GM23338 (cell line): ENCODE data around the gene ELANE. TPM values are rescaled to one million over a fixed set of nuclear protein-coding genes. Genes with fewer than 3 reads are reported as not detected.

ENCODE experiments used
- ATAC-seq: fragments of 200-7000 bp; cut with Tn5 transposase; 3 replicates; pipeline ENCODE4 v1.9.1; 2020
- DNase-seq: peaks from one replicate; pipeline ENCODE4 v3.0.0-alpha.2; 2015; ENCODE audit warnings: low spot score
- H2AFZ ChIP-seq: fragments of 200-600 bp; sonication (generic); 2 replicates; pipeline ENCODE4 v1.8.0; 2016; ENCODE audit warnings: antibody characterized with exemption, mild to moderate bottlenecking, moderate library complexity
- H3F3A ChIP-seq: fragments of 200-600 bp; sonication (generic); replicated peaks from 2 replicates; pipeline ENCODE4 v1.8.0; 2017; ENCODE audit warnings: antibody characterized with exemption, mixed run types, low read depth
- H3K27ac ChIP-seq: fragments of 200-600 bp; sonication (generic); 2 replicates; pipeline ENCODE4 v1.6.1; 2016; ENCODE audit warnings: low read depth
- H3K27me3 ChIP-seq: fragments of 200-600 bp; sonication (generic); 2 replicates; pipeline ENCODE4 v1.8.0; 2016; ENCODE audit warnings: mild to moderate bottlenecking, mixed run types, moderate library complexity; ENCODE audit not compliant: insufficient read depth
- H3K36me3 ChIP-seq: fragments of 200-600 bp; sonication (generic); 2 replicates; pipeline ENCODE4 v1.8.0; 2016; ENCODE audit warnings: mild to moderate bottlenecking; ENCODE audit not compliant: insufficient read depth
- H3K4me1 ChIP-seq: fragments of 200-600 bp; sonication (generic); 2 replicates; pipeline ENCODE4 v1.8.0; 2016; ENCODE audit warnings: mild to moderate bottlenecking, moderate library complexity; ENCODE audit not compliant: insufficient read depth
- H3K4me2 ChIP-seq: fragments of 200-600 bp; sonication (generic); 2 replicates; pipeline ENCODE4 v1.7.1; 2017; ENCODE audit warnings: mixed run types
- H3K4me3 ChIP-seq: fragments of 200-600 bp; sonication (generic); 2 replicates; pipeline ENCODE4 v1.6.1; 2016; ENCODE audit warnings: mixed run types
- H3K79me2 ChIP-seq: fragments of 200-600 bp; sonication (generic); replicated peaks from 2 replicates; pipeline ENCODE4 v1.8.0; 2017; ENCODE audit warnings: mild to moderate bottlenecking; ENCODE audit not compliant: insufficient read depth
- H3K9me2 ChIP-seq: fragments of 200-600 bp; sonication (generic); 2 replicates; pipeline ENCODE4 v1.8.0; 2017; ENCODE audit not compliant: insufficient read depth
- H4K20me1 ChIP-seq: fragments of 200-600 bp; sonication (generic); replicated peaks from 2 replicates; pipeline ENCODE4 v1.8.0; 2017; ENCODE audit warnings: mild to moderate bottlenecking; ENCODE audit not compliant: insufficient read depth
- H3K27ac Mint-ChIP-seq: 2 replicates; pipeline ENCODE4 v1.8.0; 2020; ENCODE audit warnings: inconsistent platforms, mild to moderate bottlenecking, moderate library complexity, mixed read lengths
- H3K27me3 Mint-ChIP-seq: 3 replicates; pipeline ENCODE4 v1.8.0; 2022; ENCODE audit warnings: low read depth, mild to moderate bottlenecking, moderate library complexity, mixed read lengths, inconsistent platforms; ENCODE audit not compliant: insufficient read depth, poor library complexity
- H3K36me3 Mint-ChIP-seq: 3 replicates; pipeline ENCODE4 v1.8.0; 2021; ENCODE audit warnings: low read depth, mild to moderate bottlenecking, inconsistent platforms, moderate library complexity, mixed read lengths
- H3K4me1 Mint-ChIP-seq: 3 replicates; pipeline ENCODE4 v1.8.0; 2020; ENCODE audit warnings: mild to moderate bottlenecking, inconsistent platforms, mixed read lengths
- H3K4me3 Mint-ChIP-seq: 3 replicates; pipeline ENCODE4 v1.8.0; 2021; ENCODE audit warnings: moderate library complexity, mild to moderate bottlenecking, inconsistent platforms, mixed read lengths
- H3K9me3 Mint-ChIP-seq: 3 replicates; pipeline ENCODE4 v1.8.0; 2020; ENCODE audit warnings: moderate library complexity, mild to moderate bottlenecking, inconsistent platforms, mixed read lengths
- CREB1 ChIP-seq: fragments of 250-450 bp; sonication (Bioruptor Pico); IDR thresholded peaks from 2 replicates; pipeline ENCODE4 v1.5.0; 2020; ENCODE audit warnings: low read depth, mild to moderate bottlenecking, moderate library complexity
- CTCF ChIP-seq, 2 experiments: fragments of 200-600 bp in 1 of 2; sonication (generic) in 1 of 2; conservative IDR thresholded peaks; 2 replicates each; pipeline versions ENCODE4 v1.5.1 to v1.6.1; 2016 to 2017; ENCODE audit warnings: antibody characterized with exemption in 2 of 2, low read depth in 2 of 2, mild to moderate bottlenecking in 2 of 2, moderate library complexity in 1 of 2
- ETS1 ChIP-seq: IDR thresholded peaks from 2 replicates; pipeline ENCODE4 v1.6.1; 2016; ENCODE audit warnings: antibody characterized with exemption
- EZH2 ChIP-seq: fragments of 200-600 bp; sonication (generic); IDR thresholded peaks from one replicate; pipeline ENCODE4 v1.8.0; 2017; ENCODE audit warnings: antibody characterized with exemption, mild to moderate bottlenecking, low read depth; ENCODE audit not compliant: unreplicated experiment
- EZH2phosphoT487 ChIP-seq: fragments of 200-600 bp; sonication (generic); IDR thresholded peaks from one replicate; pipeline ENCODE4 v1.8.1; 2018; ENCODE audit warnings: antibody characterized with exemption; ENCODE audit not compliant: unreplicated experiment
- JUNB ChIP-seq: IDR thresholded peaks from one replicate; pipeline ENCODE4 v1.6.1; 2016; ENCODE audit warnings: antibody characterized with exemption; ENCODE audit not compliant: unreplicated experiment
- NANOG ChIP-seq: IDR thresholded peaks from 2 replicates; pipeline ENCODE4 v1.6.1; 2016; ENCODE audit warnings: antibody characterized with exemption, borderline replicate concordance
- REST ChIP-seq: IDR thresholded peaks from one replicate; pipeline ENCODE4 v1.6.1; 2018; ENCODE audit warnings: antibody characterized with exemption; ENCODE audit not compliant: unreplicated experiment
- STAT1 ChIP-seq: IDR thresholded peaks from one replicate; pipeline ENCODE4 v1.6.1; 2016; ENCODE audit warnings: antibody characterized with exemption; ENCODE audit not compliant: unreplicated experiment
- ZNF114 ChIP-seq: fragments of 250-450 bp; sonication (Bioruptor Pico); IDR thresholded peaks from 2 replicates; pipeline ENCODE4 v1.5.0; 2020; ENCODE audit warnings: mild to moderate bottlenecking, moderate library complexity
- ZNF331 ChIP-seq: fragments of 250-450 bp; sonication (Bioruptor Pico); IDR thresholded peaks from 2 replicates; pipeline ENCODE4 v1.5.0; 2020; ENCODE audit warnings: low read depth, mild to moderate bottlenecking, moderate library complexity
- ZNF462 ChIP-seq: fragments of 250-450 bp; sonication (Bioruptor Pico); IDR thresholded peaks from 2 replicates; pipeline ENCODE4 v1.5.0; 2020; ENCODE audit warnings: mild to moderate bottlenecking, moderate library complexity
- polyA plus RNA-seq: library from polyadenylated mRNA; unstranded; fragments of >200 nt; fragmentation: Nextera tagmentation; extraction: Ambion mirVana; gene quantifications from 2 replicates; pipeline ENCODE4 v1.2.1, GENCODE V29; 2016
- total RNA-seq: library from RNA; depleted of rRNA; stranded (reverse); fragments of >200 nt; shearing (Covaris generic); gene quantifications from 2 replicates; pipeline ENCODE4 v1.2.3, GENCODE V29; 2014

Gene ELANE
- total and polyA plus RNA-seq, 2 experiments from 2014 or later = not detected

- H3K4me2 ChIP-seq = peak overlapping the region; percentile 65
- H3K4me1 Mint-ChIP-seq = peaks cover 2% of the 10 kb centered on the region; the same call in 1 of the 3 replicates
Measured at GRCh38 chr19:843836-844545, 8.1 kb upstream of the ELANE start.

More at GRCh38 chr19:843836-844545, 8.1 kb upstream of the ELANE start:
- Histone ChIP-seq H3F3A (peaks cover 5% of the 10 kb centered on the region; the same call in 1 of the 2 replicates), H3K79me2 (no peaks in the 10 kb centered on the region), H4K20me1 (no peaks in the 10 kb centered on the region), H3K27me3 (peaks cover 27% of the 10 kb centered on the region), H3K27ac (no peak overlapping the region), H3K9me2 (no peaks in the 10 kb centered on the region), H2AFZ (peak overlapping the region; percentile 76; the same call in 1 of the 2 replicates), H3K4me1 (no peaks in the 10 kb centered on the region), H3K36me3 (no peaks in the 10 kb centered on the region), H3K4me3 (peak overlapping the region; percentile 49)
- peaks cover 4% of the 10 kb centered on the region; the same call in 2 of the 3 replicates for H3K9me3 Mint-ChIP-seq
- peak; percentile 15 for ATAC-seq
- TF ChIP-seq CTCF (conservative IDR thresholded peaks at IDR 0.05; ENCODE audit: low read depth in 2 of 2) (no peak), ZNF462 (CRISPR knock-in tag) (no peak), EZH2 (no peak), ETS1 (no peak), NANOG (no peak), STAT1 (no peak), JUNB (no peak), ZNF331 (no peak), REST (no peak), ZNF114 (CRISPR knock-in tag) (no peak), CREB1 (CRISPR knock-in tag) (no peak), EZH2phosphoT487 (no peak)
- peaks cover 33% of the 10 kb centered on the region for H3K27me3 Mint-ChIP-seq
- no peak overlapping the region for H3K27ac Mint-ChIP-seq
- no peak for DNase-seq
- H3K36me3 Mint-ChIP-seq = no peaks in the 10 kb centered on the region; the same call in 2 of the 3 replicates
- no peak overlapping the region for H3K4me3 Mint-ChIP-seq
